Thyroid gland (tissue), 4 donors: Measurements from ENCODE around the gene NFYA. TPM values are rescaled to one million over a fixed set of nuclear protein-coding genes. Genes with fewer than 3 reads are reported as not detected.

Experiments used
- DNase-seq, 2 donors: peaks; one replicate each; pipeline ENCODE4 v3.0.0-alpha.2; 2019
- H3K27ac ChIP-seq, 3 donors: fragments of 200-600 bp; sonication (generic); 1 replicate in 2 of 3; 2 replicates in 1 of 3; pipeline ENCODE4 v1.5.1; 2016 to 2019; ENCODE audit warnings: mild to moderate bottlenecking in 1 of 3, moderate library complexity in 1 of 3
- H3K27me3 ChIP-seq: fragments of 200-600 bp; sonication (generic); one replicate; pipeline ENCODE4 v1.5.1; 2019
- H3K36me3 ChIP-seq, 2 donors: fragments of 200-600 bp; sonication (generic); one replicate each; pipeline ENCODE4 v1.5.1; 2016 to 2019
- H3K4me1 ChIP-seq, 2 donors: fragments of 200-600 bp; sonication (generic); one replicate each; pipeline ENCODE4 v1.5.1; 2017 to 2019
- H3K4me3 ChIP-seq, 3 donors: fragments of 200-600 bp; sonication (generic); replicated peaks in 1 of 3; 1 replicate in 2 of 3; 2 replicates in 1 of 3; pipeline ENCODE4 v1.5.1; 2016; ENCODE audit warnings: mild to moderate bottlenecking in 1 of 3
- H3K9me3 ChIP-seq: fragments of 200-600 bp; sonication (generic); one replicate; pipeline ENCODE4 v1.5.1; 2017
- CTCF ChIP-seq, 6 experiments: fragments of 200-600 bp in 3 of 6; fragments of 450-650 bp in 3 of 6; sonication (generic) in 3 of 6; IDR thresholded peaks; one replicate each; pipeline ENCODE4 v1.5.1; 2016 to 2019; ENCODE audit warnings: antibody characterized with exemption in 6 of 6, mild to moderate bottlenecking in 2 of 6, inconsistent platforms in 1 of 6, moderate library complexity in 1 of 6
- POLR2A ChIP-seq, 2 donors: fragments of 450-650 bp; IDR thresholded peaks; one replicate each; pipeline ENCODE4 v1.6.1; 2017; ENCODE audit warnings: antibody characterized with exemption in 2 of 2, mild to moderate bottlenecking in 2 of 2, moderate library complexity in 1 of 2
- WGBS, 2 donors: methylation state at CpG; one replicate each; pipeline ENCODE4 v1.1.5; 2017; 5-methylcytosine and 5-hydroxymethylcytosine counted together
- intact Hi-C: fragments of 100-400 bp; cut with DNase I; formaldehyde crosslinking; loops from one replicate; pipeline ENCODE4 v1.15.1; 2023
- total RNA-seq, 4 donors: library from RNA; depleted of rRNA; stranded (reverse); fragments of >200 nt; gene quantifications; one replicate each; pipeline ENCODE4 v1.2.3, GENCODE V29; 2016

The NFYA gene
- total RNA-seq, 4 donors from 2014 or later: 31.8 to 40.3 (median 36.0) TPM

- no peaks in the 10 kb centered on the region for H3K27me3 ChIP-seq
- H3K27ac ChIP-seq: no peak overlapping the region
- no peaks in the 10 kb centered on the region for H3K36me3 ChIP-seq
- H3K9me3 ChIP-seq: no peaks in the 10 kb centered on the region
- DNase-seq: no peak
- intact Hi-C loops: no loop called here
- WGBS, 2 donors: 95 to 97% methylated on average over 2 of the region's 2 CpGs
- H3K4me1 ChIP-seq: no peaks in the 10 kb centered on the region
- no peak overlapping the region for H3K4me3 ChIP-seq
- no peak for TF ChIP-seq CTCF (IDR thresholded peaks at IDR 0.05)
- no peak for TF ChIP-seq POLR2A (IDR thresholded peaks at IDR 0.05)
Observed at GRCh38 chr6:41047306-41047705, 25.5 kb upstream of the NFYA start.

- WGBS, 2 donors: 76 to 79% methylated on average over 7 to 9 of the region's 9 CpGs
- Histone ChIP-seq H3K4me1 (no peaks in the 10 kb centered on the region), H3K9me3 (no peaks in the 10 kb centered on the region), H3K4me3 (no peak overlapping the region), H3K27me3 (no peaks in the 10 kb centered on the region), H3K36me3 (no peaks in the 10 kb centered on the region), H3K27ac (no peak overlapping the region)
- no peak for DNase-seq
- no peak for TF ChIP-seq POLR2A (IDR thresholded peaks at IDR 0.05)
- no peak for TF ChIP-seq CTCF (IDR thresholded peaks at IDR 0.05)
- intact Hi-C loops: no loop called here
Observed at GRCh38 chr6:41047745-41048732, 24.7 kb upstream of the NFYA start.

- no peaks in the 10 kb centered on the region for H3K36me3 ChIP-seq
- 83 to 88% methylated on average over 1 of the region's 1 CpG for WGBS, 2 donors
- H3K9me3 ChIP-seq: no peaks in the 10 kb centered on the region
- DNase-seq: no peak
- no peaks in the 10 kb centered on the region for H3K27me3 ChIP-seq
- TF ChIP-seq CTCF (IDR thresholded peaks at IDR 0.05) (no peak), POLR2A (IDR thresholded peaks at IDR 0.05) (no peak)
- no peaks in the 10 kb centered on the region for H3K4me1 ChIP-seq
- no peak overlapping the region for H3K27ac ChIP-seq
- no peak overlapping the region for H3K4me3 ChIP-seq
- intact Hi-C loops: no loop called here
Observed at GRCh38 chr6:41049521-41049920, 23.3 kb upstream of the NFYA start.

GRCh38 chr6:41049955-41050354 lies 22.8 kb upstream of the NFYA start:
- intact Hi-C loops: no loop called here
- Histone ChIP-seq H3K27me3 (no peaks in the 10 kb centered on the region), H3K4me3 (no peak overlapping the region), H3K36me3 (no peaks in the 10 kb centered on the region), H3K9me3 (no peaks in the 10 kb centered on the region), H3K27ac (no peak overlapping the region), H3K4me1 (no peaks in the 10 kb centered on the region)
- DNase-seq: no peak
- WGBS, 2 donors: 80 to 92% methylated on average over 7 of the region's 7 CpGs
- TF ChIP-seq CTCF (IDR thresholded peaks at IDR 0.05): no peak

GRCh38 chr6:41050536-41050935 lies 22.2 kb upstream of the NFYA start:
- Histone ChIP-seq H3K27ac (no peak overlapping the region), H3K4me1 (no peaks in the 10 kb centered on the region), H3K27me3 (no peaks in the 10 kb centered on the region), H3K4me3 (no peak overlapping the region), H3K9me3 (no peaks in the 10 kb centered on the region), H3K36me3 (no peaks in the 10 kb centered on the region)
- TF ChIP-seq POLR2A (IDR thresholded peaks at IDR 0.05) (no peak), CTCF (IDR thresholded peaks at IDR 0.05) (no peak)
- no peak for DNase-seq
- WGBS, 2 donors: 87 to 90% methylated on average over 3 of the region's 3 CpGs
- intact Hi-C loops: no loop called here
